NCI-H1417 treated with DMSO at 0.1 percent for 48 hours (cell line): Measurements from ENCODE around the gene STXBP5.

Source experiments
- DNase-seq: peaks from one replicate; lab custom pipeline; 2025; lab: John Stamatoyannopoulos, UW

Gene STXBP5

GRCh38 chr6:147211349-147211748, 7.1 kb downstream of the STXBP5 start:
- DNase-seq: no peak

- DNase-seq: no peak
Measured at GRCh38 chr6:147211831-147212230, 7.6 kb downstream of the STXBP5 start.

GRCh38 chr6:147212622-147213021, 8.4 kb downstream of the STXBP5 start:
- DNase-seq: no peak

- no peak for DNase-seq
Measured at GRCh38 chr6:147213772-147214171, 9.6 kb downstream of the STXBP5 start.

- DNase-seq: no peak
Measured at GRCh38 chr6:147214248-147215227, 10.3 kb downstream of the STXBP5 start.

- no peak for DNase-seq
Measured at GRCh38 chr6:147216915-147217314, 12.7 kb downstream of the STXBP5 start.

- DNase-seq: no peak
Measured at GRCh38 chr6:147217840-147218404, 13.7 kb downstream of the STXBP5 start.

GRCh38 chr6:147218797-147219196, 14.6 kb downstream of the STXBP5 start:
- no peak for DNase-seq

- no peak for DNase-seq
Measured at GRCh38 chr6:147219463-147219862, 15.2 kb downstream of the STXBP5 start.

GRCh38 chr6:147220345-147220744, 16.1 kb downstream of the STXBP5 start:
- DNase-seq: no peak

- no peak for DNase-seq
Measured at GRCh38 chr6:147221739-147222138, 17.5 kb downstream of the STXBP5 start.

- DNase-seq: no peak
Measured at GRCh38 chr6:147222160-147222838, 18.1 kb downstream of the STXBP5 start.

- no peak for DNase-seq
Measured at GRCh38 chr6:147223736-147224135, 19.5 kb downstream of the STXBP5 start.

GRCh38 chr6:147226163-147226724, 22.0 kb downstream of the STXBP5 start:
- no peak for DNase-seq

GRCh38 chr6:147226877-147227276, 22.7 kb downstream of the STXBP5 start:
- DNase-seq: no peak

GRCh38 chr6:147227770-147228320, 23.6 kb downstream of the STXBP5 start:
- no peak for DNase-seq

GRCh38 chr6:147231589-147231988, 27.4 kb downstream of the STXBP5 start:
- DNase-seq: no peak

GRCh38 chr6:147234685-147235084, 30.5 kb downstream of the STXBP5 start:
- DNase-seq: no peak

GRCh38 chr6:147238164-147238563, 33.9 kb downstream of the STXBP5 start:
- DNase-seq: no peak

GRCh38 chr6:147238906-147239305, 34.7 kb downstream of the STXBP5 start:
- no peak for DNase-seq

- DNase-seq: no peak
Measured at GRCh38 chr6:147244832-147245231, 40.6 kb downstream of the STXBP5 start.

- no peak for DNase-seq
Measured at GRCh38 chr6:147245693-147246092, 41.5 kb downstream of the STXBP5 start.
